Pons (tissue), 1 donor: ENCODE data around the gene LCE4A.
"Not testable (repeated sequence)": the region's sequence is repeated elsewhere in the genome, so short reads cannot be mapped to it uniquely, and the experiment has no call there.

Source experiments
- DNase-seq: peaks from one replicate; pipeline ENCODE4 v3.0.0-alpha.2; 2016; ENCODE audit warnings: low spot score

LCE4A gene

DNA sequence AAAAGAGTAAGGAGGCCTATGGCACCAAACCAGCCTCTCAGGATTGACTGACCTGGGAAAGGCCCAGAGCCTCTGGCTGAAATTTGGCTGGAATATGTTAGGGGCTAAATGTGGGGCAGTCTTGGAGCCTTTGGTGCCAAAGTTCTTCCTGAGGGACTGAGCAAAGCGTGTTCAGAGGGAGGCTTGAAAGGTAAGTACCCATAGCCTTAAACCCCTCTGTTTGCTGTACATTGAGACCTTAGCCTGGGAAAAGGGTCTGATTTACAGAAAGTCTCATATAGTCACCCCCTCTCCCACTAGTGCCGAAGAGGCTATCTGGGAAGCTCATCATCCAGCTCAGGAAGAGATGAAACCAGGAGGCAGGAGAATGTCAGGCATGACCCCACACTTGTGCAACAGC lies at the start of gene LCE4A:
Gene LCE4A, plus strand, starts transcription at position 301 of the 400 bp plus-strand sequence. CDS start 916 bp downstream, outside the sequence.
- DNase-seq, result no peak

- DNase-seq, result no peak
These were observed 49.3 kb upstream of the LCE4A start for GRCh38 chr1:152658649-152659048.

DNA sequence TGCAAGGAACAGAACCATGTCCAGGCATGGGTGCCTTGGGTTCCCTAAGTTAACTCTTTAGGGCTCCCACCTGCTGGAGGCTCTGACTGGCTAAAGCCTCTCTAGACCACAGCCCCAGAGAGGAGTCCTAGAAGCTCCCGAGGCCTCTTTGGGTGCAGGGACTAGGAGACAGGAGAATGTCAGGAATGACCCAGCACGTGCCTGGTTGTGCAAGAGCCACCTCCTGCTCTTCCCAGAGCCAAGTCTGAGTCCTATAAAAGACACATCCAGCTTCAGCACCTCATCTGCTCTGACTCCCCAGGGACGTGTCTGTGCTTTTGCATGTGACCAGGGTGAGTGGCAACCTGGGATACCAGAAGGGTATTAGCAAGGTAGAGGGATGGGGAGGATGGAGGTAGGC lies 44.9 kb upstream of the LCE4A start, which contains the start of gene LCE2D:
Gene LCE2D, plus strand, starts transcription at position 283 of the 400 bp plus-strand sequence. CDS start 726 bp downstream, outside the sequence.
- no peak for DNase-seq

GRCh38 chr1:152666171-152666570 lies 41.8 kb upstream of the LCE4A start:
- DNase-seq, result not testable (repeated sequence)

- peak; percentile 11 for DNase-seq
These were observed 40.3 kb upstream of the LCE4A start for GRCh38 chr1:152667648-152668047.

- DNase-seq, result no peak
These were observed 34.9 kb upstream of the LCE4A start for GRCh38 chr1:152673016-152673415.

- not testable (repeated sequence) for DNase-seq
These were observed 33.0 kb upstream of the LCE4A start, which contains the start of gene LCE2C for GRCh38 chr1:152674983-152675382. LCE2C (plus strand) TSS chr1:152675279; CDS start chr1:152676016, 737 bp downstream.

- DNase-seq, result no peak
These were observed 28.5 kb upstream of the LCE4A start for GRCh38 chr1:152679459-152679858.

DNA sequence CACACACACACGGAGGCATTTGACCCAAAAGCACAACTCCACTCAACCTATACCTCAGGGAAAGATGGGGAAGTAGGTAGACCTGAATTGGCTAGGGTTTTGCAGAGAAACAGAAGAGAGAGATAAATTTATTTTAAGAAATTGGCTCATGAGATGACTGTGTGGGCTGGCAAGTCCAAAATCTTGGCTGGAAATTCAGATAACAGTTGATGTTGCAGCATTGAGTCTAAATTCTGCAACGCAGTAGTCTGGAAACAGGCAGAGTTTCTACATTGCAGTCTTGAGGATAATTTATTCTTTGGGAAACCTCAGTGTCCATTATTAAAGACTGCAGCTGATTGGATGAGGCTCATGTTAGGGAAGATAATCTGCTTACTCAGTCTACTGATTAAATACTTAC lies 26.3 kb upstream of the LCE4A start:
- DNase-seq, result no peak

GRCh38 chr1:152683846-152684245 lies 24.1 kb upstream of the LCE4A start:
- no peak for DNase-seq

- DNase-seq, result not testable (repeated sequence)
These were observed 22.1 kb upstream of the LCE4A start, which contains the start of gene LCE2B for GRCh38 chr1:152685823-152686222. LCE2B (plus strand) TSS chr1:152686123; CDS start chr1:152686844, 721 bp downstream.

- no peak for DNase-seq
These were observed 10.0 kb upstream of the LCE4A start, which contains the start of gene LCE2A for GRCh38 chr1:152697701-152698600. LCE2A (plus strand) TSS chr1:152698345; CDS start chr1:152698902, 557 bp downstream.

DNA sequence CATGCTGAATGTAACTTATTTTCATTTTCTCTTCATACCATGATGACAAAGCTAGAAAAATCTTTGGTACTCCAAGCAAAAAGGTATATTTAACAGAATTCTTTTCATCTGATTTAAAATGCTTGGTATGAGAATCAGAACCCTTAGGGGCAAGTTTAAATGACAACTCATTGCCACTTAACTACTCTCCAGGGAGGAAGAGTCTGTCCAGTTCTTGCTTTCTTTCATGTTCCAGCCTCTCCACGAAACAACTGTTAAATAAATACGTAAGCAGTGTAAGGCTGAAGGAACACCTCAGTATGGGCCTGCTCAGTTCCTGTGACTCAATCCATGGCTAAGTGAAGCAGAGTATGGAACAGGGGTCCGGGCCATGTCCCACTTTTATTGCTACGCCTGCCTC lies 8.2 kb upstream of the LCE4A start:
- DNase-seq, result no peak

GRCh38 chr1:152718238-152718637 lies 10.3 kb downstream of the LCE4A start:
- no peak for DNase-seq

GRCh38 chr1:152725261-152725660 lies 17.3 kb downstream of the LCE4A start:
- no peak for DNase-seq

- DNase-seq, result no peak
These were observed 21.0 kb downstream of the LCE4A start for GRCh38 chr1:152728986-152729385.

DNA sequence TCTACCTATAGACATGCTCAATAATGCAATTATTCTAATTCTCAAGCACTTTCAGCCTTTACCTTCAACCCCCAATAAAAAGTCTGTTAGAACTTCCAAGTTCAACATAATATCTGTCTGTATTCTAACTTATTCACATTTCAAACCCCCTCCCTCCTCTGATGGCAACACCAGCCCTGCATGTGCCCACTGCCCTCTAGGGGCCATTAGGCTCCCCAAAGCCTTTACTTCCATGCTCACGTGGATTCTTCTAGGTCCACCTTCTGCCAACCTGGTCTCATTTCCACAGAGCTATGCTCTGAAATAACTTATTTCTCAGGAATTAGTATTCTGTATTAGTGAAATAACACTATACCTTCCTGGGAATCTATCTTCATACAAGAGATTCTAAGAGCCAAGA lies 27.7 kb downstream of the LCE4A start:
- no peak for DNase-seq

- no peak for DNase-seq
These were observed 30.0 kb downstream of the LCE4A start for GRCh38 chr1:152737997-152738396.

DNA sequence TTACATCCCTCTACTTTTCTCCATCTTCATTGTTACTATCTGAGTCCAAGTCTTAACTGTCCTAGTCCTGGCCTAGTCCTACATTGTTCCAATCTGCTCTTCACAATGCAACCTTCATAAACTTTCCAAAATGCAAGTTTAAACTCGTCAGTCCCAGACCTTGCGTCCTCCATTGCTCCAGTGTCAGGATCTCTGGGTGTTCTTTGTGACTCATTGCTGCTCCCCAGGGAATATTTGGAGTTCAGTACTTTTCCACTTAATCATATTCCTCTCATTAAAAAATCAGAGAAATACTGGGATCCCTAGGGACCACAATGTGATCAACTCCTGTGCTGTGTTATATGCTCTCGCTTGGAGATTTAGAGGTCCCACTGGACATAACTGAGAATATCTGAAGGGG lies 31.9 kb downstream of the LCE4A start:
- no peak for DNase-seq

DNA sequence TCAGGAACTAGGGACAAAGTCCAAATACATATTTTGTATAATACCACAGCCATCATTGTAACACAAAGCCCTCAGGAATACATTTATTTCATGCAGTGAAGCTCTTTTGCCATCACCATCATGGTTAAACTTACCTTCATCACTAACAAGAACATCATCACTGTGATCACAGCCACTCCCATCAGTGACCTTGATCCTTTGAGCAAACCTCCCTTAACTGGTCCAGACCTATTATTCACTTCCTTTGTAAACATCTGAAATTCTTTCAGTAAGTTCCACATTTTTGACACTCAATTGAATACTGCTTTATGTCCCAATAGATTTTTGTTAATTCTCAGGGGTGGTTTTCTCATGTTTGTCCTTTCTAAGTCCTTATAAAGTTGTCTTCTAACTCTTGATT lies 33.7 kb downstream of the LCE4A start:
- no peak for DNase-seq

GRCh38 chr1:152743371-152744145 lies 35.6 kb downstream of the LCE4A start:
- DNase-seq, result no peak

DNA sequence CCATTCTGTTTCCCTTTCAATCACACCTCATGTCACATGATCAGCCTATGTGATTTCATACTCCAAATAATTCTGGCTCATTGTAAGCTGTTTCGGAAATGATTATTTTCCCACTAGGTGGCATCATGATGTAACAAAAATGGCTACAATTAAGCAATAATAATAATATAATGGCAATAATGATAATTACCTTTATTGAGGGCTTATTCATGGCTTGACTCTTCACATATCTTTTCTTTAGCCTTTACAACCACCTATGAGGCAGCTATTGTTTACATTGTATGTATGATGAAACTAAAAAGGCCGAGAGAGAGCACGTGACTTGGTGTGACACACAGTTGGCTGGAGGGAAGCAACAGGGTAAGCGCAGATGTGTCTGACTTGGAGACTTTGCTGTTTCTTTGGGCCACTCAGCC lies 37.3 kb downstream of the LCE4A start:
- no peak for DNase-seq
